HG02759 (cell line): ENCODE data around the gene IGFL3.

Experiments used
- ATAC-seq: cut with Tn5 transposase; IDR thresholded peaks from one replicate; pipeline ENCODE4 v1.9.1; 2021; ENCODE audit warnings: mild to moderate bottlenecking, moderate library complexity; ENCODE audit not compliant: unreplicated experiment

IGFL3 gene

DNA sequence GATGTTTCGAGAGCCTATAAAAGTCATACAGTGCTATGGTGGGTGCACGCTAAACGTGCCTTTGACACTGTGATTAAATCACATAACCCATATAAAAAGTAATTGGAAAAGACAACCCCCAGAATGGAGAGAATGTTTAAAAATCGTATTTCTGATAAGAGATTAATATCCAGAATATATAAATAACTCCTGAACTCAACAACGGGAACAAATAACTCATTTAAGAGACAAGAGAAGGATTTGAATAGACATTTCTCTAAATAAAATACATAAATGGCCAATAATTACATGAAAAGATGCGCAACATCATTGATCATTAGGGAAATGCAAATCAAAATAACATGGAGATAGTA is 46.7 kb downstream of the IGFL3 start:
- ATAC-seq = no peak

DNA sequence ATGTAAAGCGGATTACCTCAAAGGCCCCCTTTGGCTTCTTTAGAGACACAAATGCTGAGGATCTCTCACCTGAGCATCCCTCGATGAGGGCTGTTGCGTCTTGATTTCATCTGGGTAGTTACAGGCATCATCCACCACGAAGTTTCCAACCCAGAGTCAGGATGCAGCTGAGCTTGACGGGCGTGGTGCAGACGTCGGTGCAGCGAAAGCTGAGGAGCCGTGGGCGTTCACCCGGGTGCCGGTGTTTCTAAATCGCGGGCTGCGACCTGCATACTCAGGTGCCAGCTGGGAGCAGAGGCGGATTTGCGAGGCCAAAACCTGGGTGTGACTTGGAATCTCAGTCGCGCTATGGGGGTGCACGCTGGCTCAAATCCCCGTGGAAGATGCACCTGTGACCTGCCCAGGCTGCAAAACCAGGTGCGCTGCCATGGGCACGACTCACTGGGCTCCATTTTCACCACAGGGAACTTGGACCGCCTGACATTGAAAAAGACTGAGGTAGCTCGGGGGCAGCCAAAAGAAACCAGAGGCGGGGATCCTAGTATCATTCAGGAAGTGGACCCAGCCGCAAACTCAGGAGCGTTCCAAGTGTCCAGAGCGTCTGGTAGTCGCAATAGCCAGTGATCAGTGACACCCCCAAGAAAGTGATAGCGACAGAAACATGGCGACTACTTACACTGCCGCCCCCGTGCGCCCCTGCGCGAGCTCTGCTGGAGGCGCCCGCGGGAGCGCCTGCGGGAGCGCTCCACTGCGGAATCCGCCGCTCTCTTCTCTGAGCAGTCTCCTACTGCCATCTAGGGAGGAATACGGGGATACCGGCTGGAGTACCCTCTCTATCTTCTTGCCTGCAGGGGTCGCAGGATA is 47.3 kb downstream of the IGFL3 start:
- no peak for ATAC-seq

DNA sequence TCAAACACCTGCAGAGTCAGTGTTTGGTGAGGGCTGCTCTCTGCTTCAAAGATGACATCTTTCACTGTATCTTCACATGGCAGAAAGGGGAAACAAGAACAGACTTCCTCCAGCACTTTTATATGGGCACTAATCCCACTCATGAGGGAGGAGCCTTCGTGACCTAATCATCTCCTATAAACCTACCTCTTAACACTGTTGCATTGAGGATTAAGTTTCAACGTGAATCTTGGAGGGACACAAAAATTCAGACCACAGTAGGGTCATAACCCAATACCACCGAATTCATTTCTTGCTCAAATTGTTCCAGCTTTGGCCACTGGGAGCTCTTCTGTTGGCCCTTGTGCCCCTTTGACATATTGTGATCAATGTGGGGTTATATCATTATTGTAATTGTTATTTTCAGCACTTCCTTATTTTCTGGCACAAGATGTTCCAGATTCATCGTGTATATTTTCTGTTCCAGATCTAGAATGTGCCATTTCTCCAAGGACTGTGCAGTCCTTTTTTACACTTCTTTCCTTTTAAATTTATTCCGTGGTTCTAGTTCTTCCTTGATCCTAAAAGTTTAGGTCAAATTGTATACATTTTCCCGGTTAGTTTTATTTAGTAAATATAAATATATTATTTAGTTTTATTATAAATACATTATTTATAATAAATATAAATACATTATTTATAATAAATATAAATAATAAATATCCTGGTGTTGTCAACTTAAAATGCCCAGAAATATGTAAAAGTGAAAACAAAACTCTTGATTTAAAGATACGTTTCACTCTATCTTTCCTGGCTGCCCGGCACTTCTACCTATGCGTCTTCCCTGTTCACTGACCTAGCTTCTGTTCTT is 48.2 kb downstream of the IGFL3 start:
- no peak for ATAC-seq

DNA sequence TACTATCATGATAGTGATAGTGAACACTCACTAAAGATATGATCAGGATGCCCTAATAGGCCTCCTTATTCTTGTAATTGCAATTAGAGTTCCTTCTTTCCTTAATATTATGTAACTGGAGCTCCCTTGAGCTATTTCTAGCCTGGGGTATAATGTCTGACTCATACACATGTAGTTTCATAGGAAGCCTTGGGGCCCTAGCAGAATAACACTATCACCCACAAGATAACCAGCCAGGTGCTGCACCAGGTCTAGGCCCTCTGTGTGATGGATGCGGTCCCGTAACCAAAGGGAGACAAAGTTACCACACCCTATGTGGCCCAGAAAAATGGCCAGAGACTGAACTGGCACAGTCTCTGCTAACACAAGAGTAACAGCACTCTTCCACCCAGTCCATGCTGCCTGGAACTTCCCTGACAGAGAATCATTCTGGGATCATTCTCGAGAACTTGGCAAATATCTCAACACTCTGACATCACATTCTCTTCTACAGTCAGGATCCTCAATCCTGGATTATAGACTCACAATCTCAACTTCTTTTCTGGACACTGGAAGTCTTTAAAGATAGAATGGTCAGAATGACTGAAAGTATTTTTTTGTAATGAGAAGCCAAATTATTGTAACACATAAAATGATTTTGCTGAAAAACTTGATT is 51.1 kb downstream of the IGFL3 start:
- no peak for ATAC-seq
